Aorta (tissue), 5 donors: ENCODE data around the gene WDR77. TPM values are rescaled to one million over a fixed set of nuclear protein-coding genes. Genes with fewer than 3 reads are reported as not detected.
A peak's percentile ranks its signal among the peaks of the same experiment; 100 is the strongest.

Experiments
- ATAC-seq: fragments of 200-7000 bp; cut with Tn5 transposase; one replicate; pipeline ENCODE4 v1.9.1; 2022; ENCODE audit warnings: moderate library complexity; ENCODE audit not compliant: low FRiP score
- DNase-seq, 2 donors: peaks; one replicate each; pipeline ENCODE4 v3.0.0-alpha.2; 2020
- H3K27ac ChIP-seq, 2 donors: one replicate each; pipeline ENCODE4 v1.5.1; 2013; ENCODE audit warnings: low read length in 2 of 2, mild to moderate bottlenecking in 2 of 2, moderate library complexity in 2 of 2, control low read depth in 1 of 2, inconsistent platforms in 1 of 2, low read depth in 1 of 2
- H3K27me3 ChIP-seq, 2 donors: one replicate each; pipeline ENCODE4 v1.6.1; 2013; ENCODE audit warnings: control low read depth in 1 of 2, low read length in 1 of 2, mild to moderate bottlenecking in 1 of 2, moderate library complexity in 1 of 2; ENCODE audit not compliant: insufficient read depth in 2 of 2, control insufficient read depth in 1 of 2
- H3K36me3 ChIP-seq, 2 donors: one replicate each; pipeline ENCODE4 v1.6.1; 2013; ENCODE audit warnings: control low read depth in 1 of 2, low read length in 1 of 2, mild to moderate bottlenecking in 1 of 2; ENCODE audit not compliant: insufficient read depth in 2 of 2, control insufficient read depth in 1 of 2
- H3K4me1 ChIP-seq, 2 donors: one replicate each; pipeline ENCODE4 v1.6.1; 2013; ENCODE audit warnings: low read length in 2 of 2, control low read depth in 1 of 2, mild to moderate bottlenecking in 1 of 2, moderate library complexity in 1 of 2; ENCODE audit not compliant: insufficient read depth in 2 of 2, control insufficient read depth in 1 of 2
- H3K4me3 ChIP-seq, 2 donors: one replicate each; pipeline ENCODE4 v1.5.1; 2013; ENCODE audit warnings: low read length in 2 of 2, control low read depth in 1 of 2, mild to moderate bottlenecking in 1 of 2
- H3K9me3 ChIP-seq: one replicate; pipeline ENCODE4 v1.6.1; 2013; ENCODE audit warnings: mild to moderate bottlenecking, low read length; ENCODE audit not compliant: control insufficient read depth
- WGBS, 2 donors: extraction: QIAGEN DNeasy Blood & Tissue Kit; methylation state at CpG; one replicate each; pipeline ENCODE4 v1.1.7; 2013; 5-methylcytosine and 5-hydroxymethylcytosine counted together
- intact Hi-C, 2 donors: fragments of 100-400 bp; cut with DNase I; formaldehyde crosslinking; loops; one replicate each; pipeline versions ENCODE4 v1.14.2 to v1.15.0; 2022
- polyA plus RNA-seq, 2 donors: library from polyadenylated mRNA; stranded (reverse); fragments of 200-250 nt; gene quantifications; one replicate each; pipeline ENCODE4 v1.2.3, GENCODE V29; 2013
- total RNA-seq, 2 donors: library from RNA; stranded (reverse); fragmentation: NEBNext Ultra II Directional; extraction: Animal tissue kit (Norgen Biotek cat#: 25700); gene quantifications; one replicate each; pipeline ENCODE4 v1.2.1, GENCODE V29; 2021
- donor health status: healthy with polysubstance abuse.
- donor health status: Bipolar disorder and iron deficiency.
- donor health status: DM: no; HTN: no; CAD: no.
- donor health status: DM: no; HTN: no; CAD: no.
- donor health status: DM: yes; HTN: yes; CAD: no.

Gene WDR77
- total and polyA plus RNA-seq, 4 donors, result 14.5 to 20.1 (median 17.3) TPM

DNA sequence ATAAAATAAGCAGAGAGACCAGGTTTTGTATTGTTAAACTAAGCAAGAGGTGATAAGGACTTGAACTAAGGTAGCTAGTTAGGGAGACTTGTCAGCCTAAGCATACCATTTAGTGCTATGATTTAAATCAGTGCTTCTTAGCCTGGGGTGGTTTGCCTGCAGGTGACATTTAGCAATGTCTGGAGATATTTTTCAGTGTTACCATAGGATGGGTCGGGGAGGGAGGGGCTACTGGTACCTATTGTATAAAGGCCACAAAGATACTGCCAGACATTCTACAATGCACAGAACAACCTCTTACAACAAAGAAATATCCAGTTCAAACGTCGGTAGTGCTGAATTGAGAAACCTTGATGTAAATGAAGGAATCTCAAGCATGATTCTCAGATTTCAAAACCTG, 3.5 kb upstream of the WDR77 start:
- intact Hi-C loops, result no loop called here
- ATAC-seq (no peak), DNase-seq (no peak)
- Histone ChIP-seq H3K4me3 (no peak overlapping the region), H3K4me1 (peaks cover 0 to 8% of the 10 kb centered on the region in 2 donors), H3K27ac (no peak overlapping the region), H3K9me3 (no peaks in the 10 kb centered on the region), H3K36me3 (peaks cover 0 to 3% of the 10 kb centered on the region in 2 donors), H3K27me3 (no peaks in the 10 kb centered on the region)
- 81 to 87% methylated on average over 3 of the region's 3 CpGs for WGBS, 2 donors

DNA sequence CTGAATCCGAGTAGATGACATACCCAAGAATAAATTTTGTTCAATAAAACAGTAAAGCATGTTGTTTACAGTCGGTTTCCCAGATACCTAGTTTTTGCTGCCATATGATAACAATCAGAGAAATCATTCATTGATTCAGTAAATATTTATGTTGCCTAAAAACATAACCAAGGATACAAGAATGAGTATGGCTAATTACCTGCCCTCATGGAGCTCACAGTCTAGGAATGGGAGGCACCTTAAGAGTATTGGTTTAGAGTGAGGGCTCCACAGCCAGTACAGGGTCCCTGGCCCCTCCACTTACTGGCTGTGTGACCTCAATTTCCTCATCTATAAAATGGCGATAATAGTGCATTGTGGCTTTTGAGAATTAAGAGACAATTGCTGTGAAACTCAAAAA, 1.1 kb upstream of the WDR77 start:
- DNase-seq, result no peak
- peak overlapping the region; percentile 59 to 99 for H3K4me3 ChIP-seq
- no peak overlapping the region for H3K27ac ChIP-seq
- 49 to 50% methylated on average over 3 of the region's 3 CpGs for WGBS, 2 donors
- intact Hi-C loops, result no loop called here
- H3K9me3 ChIP-seq, result no peaks in the 10 kb centered on the region
- no peak for ATAC-seq
- peaks cover 0 to 2% of the 10 kb centered on the region in 2 donors for H3K36me3 ChIP-seq
- no peaks in the 10 kb centered on the region for H3K27me3 ChIP-seq
- H3K4me1 ChIP-seq, result peaks cover 0 to 8% of the 10 kb centered on the region in 2 donors

DNA sequence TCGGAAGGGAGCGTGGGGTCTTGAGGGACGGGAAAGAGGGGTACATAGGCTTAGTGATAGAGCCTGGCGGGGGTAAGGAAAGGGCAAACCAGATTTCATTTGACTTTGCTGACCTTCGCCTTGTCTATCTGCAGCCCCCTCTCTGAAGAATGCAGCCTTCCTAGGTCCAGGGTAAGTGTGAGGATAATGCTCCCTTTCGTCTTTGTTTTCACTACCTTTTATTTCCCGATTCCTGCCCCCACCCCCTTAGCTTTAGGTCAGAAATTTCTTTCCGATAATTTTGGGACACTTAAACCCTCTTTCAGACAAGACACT, 604 bp upstream of the WDR77 start:
- DNase-seq (no peak), ATAC-seq (no peak)
- 0 to 1% methylated on average over 8 of the region's 8 CpGs for WGBS, 2 donors
- Histone ChIP-seq H3K9me3 (no peaks in the 10 kb centered on the region), H3K27me3 (no peaks in the 10 kb centered on the region), H3K27ac (peak overlapping the region in 1 of 2 donors; percentile 61), H3K36me3 (peaks cover 0 to 2% of the 10 kb centered on the region in 2 donors), H3K4me3 (peak overlapping the region; percentile 59 to 99), H3K4me1 (peaks cover 0 to 8% of the 10 kb centered on the region in 2 donors)
- intact Hi-C loops, result no loop called here

DNA sequence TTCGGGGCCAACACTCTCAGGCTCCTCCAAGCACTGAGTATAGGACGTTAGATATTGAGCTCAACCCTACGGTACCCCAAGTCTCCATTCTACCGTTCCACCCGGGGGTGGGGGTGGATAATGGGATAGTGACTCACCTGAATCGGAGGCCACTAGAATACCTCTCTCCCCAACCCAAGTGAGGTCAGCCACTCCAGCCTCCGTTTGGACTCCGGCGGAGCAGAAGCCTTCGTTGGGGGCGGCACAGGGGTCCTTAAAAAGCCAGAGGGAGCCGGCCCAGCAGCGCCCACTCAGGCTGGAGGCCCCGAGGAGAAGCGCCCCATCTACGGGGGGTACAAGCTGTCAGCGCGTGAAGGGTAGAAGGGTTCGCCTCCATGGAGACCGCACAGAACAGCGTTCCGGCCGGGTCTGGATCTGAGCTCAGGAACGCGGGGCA, 556 bp downstream of the WDR77 start:
- WGBS, 2 donors, result 2% methylated on average over 24 to 25 of the region's 25 CpGs
- intact Hi-C loops, result no loop called here

DNA sequence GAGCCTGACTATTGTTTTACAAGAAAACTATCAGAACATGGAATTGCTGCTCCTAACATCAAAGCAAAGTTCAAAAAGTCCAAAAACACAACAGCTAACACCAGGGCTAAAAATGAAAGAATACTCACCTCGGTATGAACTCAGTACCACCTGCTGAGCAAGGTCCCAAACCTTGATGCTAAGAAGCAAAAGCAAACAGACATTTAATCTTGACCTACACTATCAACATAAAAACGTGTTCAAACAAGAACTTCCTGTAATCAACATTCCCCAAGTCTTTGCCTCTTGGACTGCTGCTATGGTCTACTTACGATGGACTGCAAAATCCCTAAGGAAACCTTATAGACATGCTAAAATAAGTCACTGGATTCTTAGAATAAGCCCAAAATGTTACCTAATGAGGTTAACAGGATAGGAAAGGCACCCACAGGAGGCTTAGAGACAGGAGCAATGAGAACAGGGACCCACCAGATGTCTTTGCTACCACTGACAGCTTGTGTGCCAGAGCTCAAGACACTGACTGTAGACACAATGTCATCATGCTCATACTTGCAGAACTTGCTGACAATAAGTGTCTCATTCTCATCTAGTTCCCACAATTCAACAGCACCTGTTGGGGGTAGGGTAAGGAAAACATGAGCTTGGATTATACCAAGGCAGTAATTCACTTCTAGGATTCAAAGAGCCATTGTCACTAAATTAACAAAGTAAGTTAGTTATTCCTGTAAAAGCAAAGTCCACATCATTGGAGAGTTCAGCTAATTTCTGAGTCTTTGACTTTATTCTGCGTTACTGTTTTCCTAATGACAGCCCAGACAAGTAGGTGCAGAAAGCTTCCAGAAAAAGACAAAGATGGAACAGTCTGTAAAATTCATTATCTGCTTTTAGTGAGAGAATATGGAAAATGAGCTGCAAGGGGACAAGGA, 1.8 kb downstream of the WDR77 start:
- H3K27me3 ChIP-seq, result no peaks in the 10 kb centered on the region
- H3K4me1 ChIP-seq, result peaks cover 0 to 8% of the 10 kb centered on the region in 2 donors
- H3K27ac ChIP-seq, result no peak overlapping the region
- DNase-seq (no peak), ATAC-seq (no peak)
- peaks cover 4 to 6% of the 10 kb centered on the region in 2 donors for H3K36me3 ChIP-seq
- WGBS, 2 donors, result 67 to 69% methylated on average over 4 of the region's 4 CpGs
- intact Hi-C loops, result no loop called here
- no peaks in the 10 kb centered on the region for H3K9me3 ChIP-seq
- H3K4me3 ChIP-seq, result no peak overlapping the region

More for the DNA sequence above, 556 bp downstream of the WDR77 start:
- Histone ChIP-seq H3K27ac (no peak overlapping the region), H3K4me1 (peaks cover 0 to 8% of the 10 kb centered on the region in 2 donors), H3K27me3 (no peaks in the 10 kb centered on the region), H3K9me3 (no peaks in the 10 kb centered on the region), H3K36me3 (peaks cover 2 to 5% of the 10 kb centered on the region in 2 donors), H3K4me3 (peak overlapping the region; percentile 32 to 74)
- peak; percentile 4 for ATAC-seq
- DNase-seq, result no peak

DNA sequence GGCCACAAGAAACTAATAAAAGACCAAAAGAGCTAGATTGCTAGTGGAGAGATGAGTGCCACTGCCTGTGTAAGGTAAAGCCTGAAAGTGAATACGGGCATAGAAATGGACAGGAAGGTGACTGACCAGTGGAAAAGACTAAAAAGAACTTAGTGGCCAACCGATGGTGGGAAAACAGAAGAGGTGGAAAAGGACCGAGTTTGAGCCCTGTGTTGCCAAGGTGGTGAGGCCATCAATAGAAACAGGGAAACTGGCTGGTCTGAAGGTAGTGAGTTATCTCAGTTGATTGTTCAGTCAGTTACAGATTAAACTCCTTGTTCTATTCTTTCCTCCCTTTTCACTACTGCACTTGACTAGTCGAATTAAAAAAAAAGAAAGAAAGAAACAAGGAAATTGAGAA, 2.5 kb downstream of the WDR77 start:
- Histone ChIP-seq H3K9me3 (no peaks in the 10 kb centered on the region), H3K36me3 (peaks cover 4 to 10% of the 10 kb centered on the region in 2 donors), H3K4me1 (peaks cover 0 to 8% of the 10 kb centered on the region in 2 donors), H3K27me3 (no peaks in the 10 kb centered on the region), H3K27ac (no peak overlapping the region), H3K4me3 (no peak overlapping the region)
- intact Hi-C loops, result no loop called here
- WGBS, 2 donors, result 89% methylated on average over 4 of the region's 4 CpGs
- no peak for ATAC-seq
- DNase-seq, result no peak

DNA sequence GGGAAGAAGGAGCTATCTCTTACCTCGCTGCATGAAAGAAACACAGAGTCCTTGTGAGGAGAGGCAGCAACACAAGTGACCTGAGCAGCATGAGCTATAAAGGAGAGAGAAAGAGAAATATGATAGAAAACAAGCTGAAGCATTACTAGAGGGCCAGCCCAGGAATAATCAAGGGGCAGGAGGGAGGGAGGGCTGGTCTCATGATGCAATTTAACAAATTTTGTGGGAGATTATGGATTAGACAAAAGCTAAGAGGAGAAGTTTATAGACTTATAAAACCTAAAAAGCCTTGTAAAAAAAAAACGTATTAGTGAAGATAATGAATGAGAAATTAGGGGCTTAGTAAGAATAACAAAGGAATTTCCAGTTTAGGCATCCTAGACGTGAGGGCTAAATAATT, 5.0 kb downstream of the WDR77 start:
- H3K9me3 ChIP-seq, result no peaks in the 10 kb centered on the region
- H3K36me3 ChIP-seq, result peaks cover 4 to 15% of the 10 kb centered on the region in 2 donors
- H3K27ac ChIP-seq, result no peak overlapping the region
- intact Hi-C loops, result no loop called here
- no peak for DNase-seq
- ATAC-seq, result no peak
- WGBS, 2 donors, result 72 to 76% methylated on average over 3 of the region's 3 CpGs
- H3K27me3 ChIP-seq, result no peaks in the 10 kb centered on the region
- peaks cover 0 to 5% of the 10 kb centered on the region in 2 donors for H3K4me1 ChIP-seq
- H3K4me3 ChIP-seq, result no peak overlapping the region

DNA sequence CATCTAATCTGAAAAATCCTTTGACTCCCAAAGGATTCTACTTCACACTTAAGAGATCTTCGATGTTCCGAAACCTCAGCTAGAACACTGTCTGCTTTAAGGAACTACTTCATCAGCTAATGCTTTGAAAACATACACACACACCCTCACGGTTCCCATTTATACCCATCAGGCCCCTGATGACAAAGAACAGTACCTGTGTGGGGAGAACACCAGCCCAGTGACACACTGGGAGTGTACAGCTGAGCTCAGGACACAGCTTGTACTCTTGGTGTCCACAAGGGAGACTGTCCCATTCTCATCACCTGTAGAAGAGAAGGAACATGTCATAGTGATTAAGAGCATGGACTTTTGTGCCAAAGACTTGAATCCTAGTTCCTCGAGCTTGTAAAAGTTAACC, 6.6 kb downstream of the WDR77 start:
- peaks cover 4 to 17% of the 10 kb centered on the region in 2 donors for H3K36me3 ChIP-seq
- H3K4me3 ChIP-seq, result no peak overlapping the region
- intact Hi-C loops, result no loop called here
- no peak overlapping the region for H3K27ac ChIP-seq
- no peaks in the 10 kb centered on the region for H3K27me3 ChIP-seq
- H3K4me1 ChIP-seq, result no peaks in the 10 kb centered on the region
- DNase-seq (no peak), ATAC-seq (no peak)
- H3K9me3 ChIP-seq, result no peaks in the 10 kb centered on the region
- 83 to 86% methylated on average over 4 of the region's 4 CpGs for WGBS, 2 donors
